Endothelial cell (in vitro differentiated cells): ENCODE results near the gene TMEM183A. TPM values are rescaled to one million over a fixed set of nuclear protein-coding genes. Genes with fewer than 3 reads are reported as not detected.

Experiments used
- DNase-seq: peaks from one replicate; pipeline ENCODE4 v3.0.0; 2021; ENCODE audit warnings: low spot score
- H3K27ac Mint-ChIP-seq: one replicate; pipeline ENCODE4 v1.8.0; 2021; ENCODE audit warnings: mixed read lengths, inconsistent platforms; ENCODE audit not compliant: unreplicated experiment
- H3K27me3 Mint-ChIP-seq: one replicate; pipeline ENCODE4 v1.8.0; 2021; ENCODE audit warnings: mild to moderate bottlenecking, moderate library complexity, mixed read lengths, inconsistent platforms; ENCODE audit not compliant: unreplicated experiment
- H3K36me3 Mint-ChIP-seq: one replicate; pipeline ENCODE4 v1.8.0; 2021; ENCODE audit warnings: mild to moderate bottlenecking, low read depth, mixed read lengths, inconsistent platforms; ENCODE audit not compliant: unreplicated experiment
- H3K4me1 Mint-ChIP-seq: one replicate; pipeline ENCODE4 v1.8.0; 2021; ENCODE audit warnings: mild to moderate bottlenecking, mixed read lengths, inconsistent platforms; ENCODE audit not compliant: unreplicated experiment
- H3K4me3 Mint-ChIP-seq: one replicate; pipeline ENCODE4 v1.8.0; 2021; ENCODE audit warnings: mild to moderate bottlenecking, mixed read lengths, inconsistent platforms; ENCODE audit not compliant: unreplicated experiment
- H3K9me3 Mint-ChIP-seq: one replicate; pipeline ENCODE4 v1.8.0; 2021; ENCODE audit warnings: mixed read lengths, inconsistent platforms; ENCODE audit not compliant: unreplicated experiment
- CTCF ChIP-seq: fragments of 200-600 bp; sonication (generic); IDR thresholded peaks from one replicate; pipeline ENCODE4 v1.5.0; 2021; ENCODE audit warnings: antibody characterized with exemption; ENCODE audit not compliant: unreplicated experiment
- total RNA-seq: library from RNA; stranded (reverse); fragmentation: NEBNext Ultra II Directional; extraction: Animal tissue kit (Norgen Biotek cat#: 25700); gene quantifications from one replicate; pipeline ENCODE4 v1.2.1, GENCODE V29; 2021; ENCODE audit not compliant: unreplicated experiment

Gene TMEM183A
- total RNA-seq, 1 donor from 2014 or later: 65.5 TPM

GRCh38 chr1:203044546-203045250 lies 37.5 kb downstream of the TMEM183A start:
- H3K4me3 Mint-ChIP-seq: no peak overlapping the region
- no peak overlapping the region for H3K27ac Mint-ChIP-seq
- H3K4me1 Mint-ChIP-seq: peaks cover 3% of the 10 kb centered on the region
- H3K27me3 Mint-ChIP-seq: peaks cover 9% of the 10 kb centered on the region
- no peak for TF ChIP-seq CTCF
- no peak for DNase-seq
- no peaks in the 10 kb centered on the region for H3K9me3 Mint-ChIP-seq
- peaks cover 9% of the 10 kb centered on the region for H3K36me3 Mint-ChIP-seq

GRCh38 chr1:203045336-203045735 lies 38.2 kb downstream of the TMEM183A start:
- H3K36me3 Mint-ChIP-seq: peaks cover 9% of the 10 kb centered on the region
- H3K27ac Mint-ChIP-seq: no peak overlapping the region
- no peak for DNase-seq
- TF ChIP-seq CTCF: no peak
- H3K4me3 Mint-ChIP-seq: no peak overlapping the region
- no peaks in the 10 kb centered on the region for H3K9me3 Mint-ChIP-seq
- H3K27me3 Mint-ChIP-seq: peaks cover 9% of the 10 kb centered on the region
- H3K4me1 Mint-ChIP-seq: no peaks in the 10 kb centered on the region

GRCh38 chr1:203045821-203046594 lies 38.8 kb downstream of the TMEM183A start:
- no peaks in the 10 kb centered on the region for H3K9me3 Mint-ChIP-seq
- DNase-seq: no peak
- peaks cover 9% of the 10 kb centered on the region for H3K27me3 Mint-ChIP-seq
- H3K4me1 Mint-ChIP-seq: no peaks in the 10 kb centered on the region
- no peak overlapping the region for H3K4me3 Mint-ChIP-seq
- peaks cover 9% of the 10 kb centered on the region for H3K36me3 Mint-ChIP-seq
- H3K27ac Mint-ChIP-seq: no peak overlapping the region
- TF ChIP-seq CTCF: no peak

GRCh38 chr1:203046984-203047630 lies 39.9 kb downstream of the TMEM183A start:
- no peak for DNase-seq
- Mint-ChIP-seq H3K27ac (no peak overlapping the region), H3K9me3 (no peaks in the 10 kb centered on the region), H3K27me3 (peaks cover 9% of the 10 kb centered on the region), H3K4me1 (no peaks in the 10 kb centered on the region), H3K4me3 (no peak overlapping the region), H3K36me3 (peaks cover 9% of the 10 kb centered on the region)
- TF ChIP-seq CTCF: no peak
